DOHH2 (cell line): Measurements from ENCODE around the gene ISCA2.

Experiments used
- H3F3A ChIP-seq: fragments of 200-600 bp; sonication (generic), shearing (Covaris generic); 2 replicates; pipeline ENCODE4 v1.6.0; 2016; ENCODE audit warnings: antibody characterized with exemption, mild to moderate bottlenecking; ENCODE audit not compliant: control insufficient read depth, insufficient read depth
- H3K27ac ChIP-seq: fragments of 200-600 bp; sonication (generic); 2 replicates; pipeline ENCODE4 v1.5.1; 2014; ENCODE audit warnings: low read depth, mild to moderate bottlenecking, low read length, moderate library complexity
- H3K27me3 ChIP-seq: fragments of 200-600 bp; sonication (generic); 2 replicates; pipeline ENCODE4 v1.6.1; 2014; ENCODE audit warnings: mild to moderate bottlenecking, low read length, mixed read lengths; ENCODE audit not compliant: control insufficient read depth
- H3K36me3 ChIP-seq: fragments of 200-600 bp; sonication (generic); 2 replicates; pipeline ENCODE4 v1.6.1; 2014; ENCODE audit warnings: mild to moderate bottlenecking, low read length, moderate library complexity, mixed read lengths; ENCODE audit not compliant: control insufficient read depth
- H3K4me1 ChIP-seq: fragments of 200-600 bp; sonication (generic); 2 replicates; pipeline ENCODE4 v1.6.1; 2014; ENCODE audit warnings: mild to moderate bottlenecking, low read length, mixed read lengths; ENCODE audit not compliant: control insufficient read depth
- H3K4me2 ChIP-seq: fragments of 200-600 bp; sonication (generic); 2 replicates; pipeline ENCODE4 v1.6.0; 2014; ENCODE audit warnings: mild to moderate bottlenecking, low read length, moderate library complexity
- H3K4me3 ChIP-seq: fragments of 200-600 bp; sonication (generic); 2 replicates; pipeline ENCODE4 v1.5.1; 2014; ENCODE audit warnings: mild to moderate bottlenecking, low read length, mixed read lengths
- H3K79me2 ChIP-seq: fragments of 200-600 bp; sonication (generic); 2 replicates; pipeline ENCODE4 v1.6.1; 2014; ENCODE audit warnings: mild to moderate bottlenecking, low read length, mixed read lengths; ENCODE audit not compliant: control insufficient read depth
- H3K9me2 ChIP-seq: fragments of 200-600 bp; sonication (generic); replicated peaks from 2 replicates; pipeline ENCODE4 v1.6.1; 2014; ENCODE audit warnings: mild to moderate bottlenecking, low read length, mixed read lengths; ENCODE audit not compliant: control insufficient read depth
- H3K9me3 ChIP-seq: fragments of 200-600 bp; sonication (generic); 2 replicates; pipeline ENCODE4 v1.6.1; 2014; ENCODE audit warnings: antibody characterized with exemption, low read length, mixed read lengths; ENCODE audit not compliant: control insufficient read depth, insufficient read depth
- H4K20me1 ChIP-seq: fragments of 200-600 bp; sonication (generic); 2 replicates; pipeline ENCODE4 v1.6.0; 2014; ENCODE audit warnings: low read depth, mild to moderate bottlenecking, antibody characterized with exemption, low read length, moderate library complexity; ENCODE audit not compliant: control insufficient read depth, insufficient read depth
- EZH2phosphoT487 ChIP-seq: fragments of 200-600 bp; sonication (generic); IDR thresholded peaks from 2 replicates; pipeline ENCODE4 v1.6.1; 2017; ENCODE audit warnings: borderline replicate concordance, mild to moderate bottlenecking, antibody characterized with exemption, low read length, moderate library complexity, mixed read lengths
- TF ChIP-seq, protein P1 (sequence below): fragments of 200-600 bp; sonication (generic); IDR thresholded peaks from one replicate; pipeline ENCODE4 v1.5.1; 2014; ENCODE audit warnings: antibody characterized with exemption, mild to moderate bottlenecking, low read depth, low read length; ENCODE audit not compliant: poor library complexity, severe bottlenecking

ISCA2 gene

DNA sequence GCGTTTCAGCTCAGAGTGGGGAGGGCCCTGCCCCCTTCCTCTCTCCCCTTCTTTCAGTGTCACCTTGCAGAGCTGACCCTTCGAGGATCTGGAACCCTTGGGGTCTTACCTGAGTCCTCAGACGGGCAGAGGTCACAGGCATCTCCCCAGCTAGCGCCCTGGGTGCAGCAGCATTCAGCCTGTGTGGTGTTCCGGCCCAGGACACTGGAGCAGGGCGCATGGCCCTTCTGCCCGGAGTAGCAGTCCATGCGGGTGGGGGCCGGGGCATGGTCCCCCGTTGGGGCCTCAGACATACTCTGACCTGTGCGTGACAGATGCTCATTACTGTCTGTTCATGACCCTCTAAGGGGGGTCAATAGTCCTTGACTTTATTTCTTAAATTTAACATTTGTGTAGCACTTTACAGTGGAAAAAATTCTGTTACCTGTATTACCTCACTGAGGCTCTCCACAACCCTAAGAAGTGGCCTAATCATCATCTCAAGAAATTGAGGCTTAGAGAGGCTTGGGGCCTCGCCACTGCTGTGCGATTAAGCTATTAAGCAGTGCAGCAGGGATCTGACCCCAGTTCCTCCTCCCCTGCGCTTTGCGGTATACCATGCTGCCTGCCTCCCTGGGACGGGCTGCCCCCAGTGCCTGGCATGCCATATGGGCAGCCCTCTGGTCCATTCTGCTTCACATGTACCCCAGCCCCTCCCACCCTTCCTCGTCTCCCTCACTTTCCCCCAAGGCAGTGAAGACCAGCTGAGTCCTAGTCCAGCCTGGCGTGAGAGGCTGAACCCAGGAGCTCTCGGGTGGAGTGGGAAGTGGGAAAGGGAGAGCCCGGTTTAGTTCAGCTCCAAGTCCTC, 11.5 kb downstream of the ISCA2 start:
- Histone ChIP-seq H3K4me3 (no peak overlapping the region), H3K36me3 (no peaks in the 10 kb centered on the region), H3K9me3 (no peaks in the 10 kb centered on the region), H3K4me1 (peaks cover 12% of the 10 kb centered on the region), H3F3A (no peaks in the 10 kb centered on the region), H3K27me3 (no peaks in the 10 kb centered on the region; the same call in 1 of the 2 replicates), H3K4me2 (no peak overlapping the region), H3K27ac (no peak overlapping the region), H3K9me2 (no peaks in the 10 kb centered on the region), H3K79me2 (no peaks in the 10 kb centered on the region), H4K20me1 (0 out of 2 replicates have a peak, but pooled peaks cover 5% of the 10 kb centered on the region)
- no peak for TF ChIP-seq EZH2phosphoT487
- TF ChIP-seq, protein P1, sequence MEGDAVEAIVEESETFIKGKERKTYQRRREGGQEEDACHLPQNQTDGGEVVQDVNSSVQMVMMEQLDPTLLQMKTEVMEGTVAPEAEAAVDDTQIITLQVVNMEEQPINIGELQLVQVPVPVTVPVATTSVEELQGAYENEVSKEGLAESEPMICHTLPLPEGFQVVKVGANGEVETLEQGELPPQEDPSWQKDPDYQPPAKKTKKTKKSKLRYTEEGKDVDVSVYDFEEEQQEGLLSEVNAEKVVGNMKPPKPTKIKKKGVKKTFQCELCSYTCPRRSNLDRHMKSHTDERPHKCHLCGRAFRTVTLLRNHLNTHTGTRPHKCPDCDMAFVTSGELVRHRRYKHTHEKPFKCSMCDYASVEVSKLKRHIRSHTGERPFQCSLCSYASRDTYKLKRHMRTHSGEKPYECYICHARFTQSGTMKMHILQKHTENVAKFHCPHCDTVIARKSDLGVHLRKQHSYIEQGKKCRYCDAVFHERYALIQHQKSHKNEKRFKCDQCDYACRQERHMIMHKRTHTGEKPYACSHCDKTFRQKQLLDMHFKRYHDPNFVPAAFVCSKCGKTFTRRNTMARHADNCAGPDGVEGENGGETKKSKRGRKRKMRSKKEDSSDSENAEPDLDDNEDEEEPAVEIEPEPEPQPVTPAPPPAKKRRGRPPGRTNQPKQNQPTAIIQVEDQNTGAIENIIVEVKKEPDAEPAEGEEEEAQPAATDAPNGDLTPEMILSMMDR: no peak

- Histone ChIP-seq H3K4me2 (peak overlapping the region; percentile 36), H3K36me3 (no peaks in the 10 kb centered on the region), H4K20me1 (0 out of 2 replicates have a peak, but pooled peaks cover 5% of the 10 kb centered on the region), H3K27me3 (no peaks in the 10 kb centered on the region; the same call in 1 of the 2 replicates), H3K9me2 (no peaks in the 10 kb centered on the region), H3K79me2 (no peaks in the 10 kb centered on the region), H3K9me3 (no peaks in the 10 kb centered on the region), H3K27ac (no peak overlapping the region), H3K4me1 (peaks cover 12% of the 10 kb centered on the region), H3K4me3 (no peak overlapping the region), H3F3A (no peaks in the 10 kb centered on the region)
- TF ChIP-seq, protein P1: no peak
- TF ChIP-seq EZH2phosphoT487: no peak
Measured at GRCh38 chr14:74505831-74506230, 12.3 kb downstream of the ISCA2 start.

DNA sequence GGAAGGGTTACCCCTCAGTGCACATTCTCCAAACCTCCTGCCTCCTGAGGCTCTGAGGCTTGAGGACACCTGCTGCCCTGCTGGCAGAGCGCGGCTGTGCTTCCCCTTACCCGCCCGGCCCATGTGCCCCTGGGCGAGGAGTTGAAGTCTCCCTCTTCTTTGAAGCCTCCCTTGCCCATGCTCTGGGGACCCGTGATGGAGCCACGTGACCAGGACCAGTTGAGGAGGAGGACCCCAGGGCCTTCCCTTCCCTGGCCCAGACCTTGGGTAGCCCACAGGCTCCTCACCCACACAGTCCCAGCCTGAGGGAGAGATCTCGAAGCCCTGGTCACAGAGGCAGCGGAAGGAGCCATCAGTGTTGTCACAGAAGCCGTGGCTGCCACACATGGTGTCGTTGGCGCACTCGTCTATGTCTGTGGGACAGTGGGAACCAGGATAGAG, 12.9 kb downstream of the ISCA2 start:
- H3K9me2 ChIP-seq: no peaks in the 10 kb centered on the region
- no peaks in the 10 kb centered on the region for H3F3A ChIP-seq
- peaks cover 12% of the 10 kb centered on the region for H3K4me1 ChIP-seq
- H3K4me3 ChIP-seq: no peak overlapping the region
- H3K79me2 ChIP-seq: no peaks in the 10 kb centered on the region
- no peaks in the 10 kb centered on the region; the same call in 1 of the 2 replicates for H3K27me3 ChIP-seq
- TF ChIP-seq EZH2phosphoT487: no peak
- TF ChIP-seq, protein P1: no peak
- H3K27ac ChIP-seq: no peak overlapping the region
- no peaks in the 10 kb centered on the region for H3K9me3 ChIP-seq
- H4K20me1 ChIP-seq: 0 out of 2 replicates have a peak, but pooled peaks cover 5% of the 10 kb centered on the region
- H3K4me2 ChIP-seq: no peak overlapping the region
- no peaks in the 10 kb centered on the region for H3K36me3 ChIP-seq
